Anterior cingulate cortex (tissue), 58 donors: Measurements from ENCODE around the gene SCEL.
"Not testable (repeated sequence)": the region's sequence is repeated elsewhere in the genome, so short reads cannot be mapped to it uniquely, and the experiment has no call there.

Source experiments
- DNase-seq, 58 donors: peaks; one replicate each; lab custom pipeline; 2025; lab: John Stamatoyannopoulos, UW

The SCEL gene, protein sequence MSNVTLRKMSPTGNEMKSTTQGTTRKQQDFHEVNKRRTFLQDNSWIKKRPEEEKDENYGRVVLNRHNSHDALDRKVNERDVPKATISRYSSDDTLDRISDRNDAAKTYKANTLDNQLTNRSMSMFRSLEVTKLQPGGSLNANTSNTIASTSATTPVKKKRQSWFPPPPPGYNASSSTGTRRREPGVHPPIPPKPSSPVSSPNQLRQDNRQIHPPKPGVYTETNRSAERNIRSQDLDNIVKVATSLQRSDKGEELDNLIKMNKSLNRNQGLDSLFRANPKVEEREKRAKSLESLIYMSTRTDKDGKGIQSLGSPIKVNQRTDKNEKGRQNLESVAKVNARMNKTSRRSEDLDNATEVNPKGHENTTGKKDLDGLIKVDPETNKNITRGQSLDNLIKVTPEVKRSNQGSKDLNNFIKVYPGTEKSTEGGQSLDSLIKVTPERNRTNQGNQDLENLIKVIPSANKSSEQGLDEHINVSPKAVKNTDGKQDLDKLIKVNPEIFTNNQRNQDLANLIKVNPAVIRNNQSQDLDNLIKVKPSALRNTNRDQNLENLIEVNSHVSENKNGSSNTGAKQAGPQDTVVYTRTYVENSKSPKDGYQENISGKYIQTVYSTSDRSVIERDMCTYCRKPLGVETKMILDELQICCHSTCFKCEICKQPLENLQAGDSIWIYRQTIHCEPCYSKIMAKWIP

DNA sequence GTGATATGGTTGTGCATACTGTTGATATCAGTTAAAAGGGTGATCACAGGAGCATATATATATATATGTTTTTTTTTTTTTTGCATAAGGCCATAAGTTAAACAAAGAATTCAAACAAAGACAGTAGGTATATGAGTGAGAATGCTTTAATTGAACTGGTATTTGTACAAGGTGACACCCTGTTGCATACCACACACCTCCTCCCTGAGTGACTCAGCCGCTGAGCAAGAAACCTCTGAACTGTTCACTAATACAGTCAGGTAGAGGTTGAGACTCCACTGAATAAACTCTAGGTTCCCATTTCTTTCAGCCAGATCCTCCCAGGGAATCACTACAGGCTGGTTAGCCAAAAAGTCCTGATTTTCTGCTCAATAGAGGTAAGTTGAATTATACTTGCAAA is at the start of gene SCEL:
Gene SCEL (plus strand): TSS at position 259 of the 400 bp plus-strand sequence. CDS start 20,170 bp downstream, outside the sequence.
- no peak for DNase-seq

DNA sequence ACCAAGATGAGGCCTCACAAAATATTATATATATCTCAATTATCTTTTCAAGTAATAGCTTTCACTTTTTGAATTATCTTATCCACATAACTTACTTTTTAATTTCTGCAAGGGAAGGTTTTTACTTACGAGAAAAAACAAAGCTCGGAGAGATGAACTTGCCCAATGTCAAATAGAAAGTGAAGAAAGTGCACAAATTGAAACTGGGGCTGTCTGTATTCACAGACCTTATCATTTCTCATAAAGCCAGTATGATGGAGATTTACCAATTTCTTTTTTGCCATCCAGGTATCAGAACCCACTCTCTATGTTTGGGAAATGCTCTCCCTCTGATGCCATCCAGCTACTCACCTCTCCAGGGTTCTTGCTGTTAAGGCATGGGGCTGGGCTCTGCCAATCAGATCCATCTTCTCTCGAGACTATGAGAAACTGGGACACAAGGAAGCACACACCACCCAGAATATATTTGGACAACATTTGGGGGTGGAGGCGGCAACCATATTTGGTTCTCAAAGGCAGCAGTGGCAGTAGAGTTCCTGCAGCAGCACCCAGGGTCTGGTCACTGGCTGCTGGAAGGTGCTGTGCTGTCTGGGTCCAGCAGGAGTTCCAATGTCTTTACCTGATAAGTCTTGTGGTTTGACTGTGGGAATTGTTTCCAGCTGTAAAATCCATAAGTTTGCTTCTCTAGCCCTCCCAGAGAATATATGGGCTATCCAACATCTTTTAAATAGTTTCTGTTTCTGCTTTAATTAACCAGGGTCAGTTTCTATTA is 45.8 kb upstream of the SCEL start:
- DNase-seq: no peak

DNA sequence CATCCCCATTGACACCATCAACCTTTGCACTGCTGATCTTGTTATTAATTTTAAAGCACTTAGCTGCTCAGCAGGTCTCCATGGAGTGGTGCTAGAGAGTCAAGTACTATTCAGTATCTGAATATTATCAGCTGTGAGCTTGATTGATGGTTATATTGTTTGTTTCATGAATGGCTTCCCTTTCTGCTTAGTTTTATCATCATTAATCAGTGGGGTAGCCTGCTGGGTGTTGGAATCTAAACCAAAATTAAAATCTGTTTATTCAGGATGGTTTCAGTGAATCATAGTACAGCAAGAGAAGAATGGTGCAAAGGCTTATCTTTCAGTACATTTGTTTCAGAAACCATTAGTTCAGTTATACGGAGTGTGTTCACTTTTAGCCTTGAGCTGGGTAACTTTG is 42.5 kb upstream of the SCEL start:
- peak in 5 of 58 donors; percentile 4 to 38 (median 6) for DNase-seq

DNA sequence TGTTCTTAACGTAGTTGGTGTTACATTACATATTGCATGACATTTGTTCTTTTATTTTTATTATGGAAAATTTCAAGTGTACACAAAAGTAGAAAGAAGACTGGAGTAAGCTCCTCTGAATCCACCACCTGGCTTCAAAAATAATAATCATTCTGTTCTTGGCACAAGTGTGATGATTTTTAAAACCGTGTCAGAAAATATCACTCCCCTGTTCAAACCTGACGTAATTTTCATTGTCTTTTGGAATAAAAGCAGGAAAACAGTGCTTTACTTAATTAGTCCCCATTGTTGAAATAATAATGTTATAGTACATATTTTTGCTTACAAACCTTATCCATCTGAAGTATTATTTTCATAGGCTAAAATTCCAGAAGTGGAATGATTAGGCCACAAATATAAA is 41.3 kb upstream of the SCEL start:
- no peak for DNase-seq

DNA sequence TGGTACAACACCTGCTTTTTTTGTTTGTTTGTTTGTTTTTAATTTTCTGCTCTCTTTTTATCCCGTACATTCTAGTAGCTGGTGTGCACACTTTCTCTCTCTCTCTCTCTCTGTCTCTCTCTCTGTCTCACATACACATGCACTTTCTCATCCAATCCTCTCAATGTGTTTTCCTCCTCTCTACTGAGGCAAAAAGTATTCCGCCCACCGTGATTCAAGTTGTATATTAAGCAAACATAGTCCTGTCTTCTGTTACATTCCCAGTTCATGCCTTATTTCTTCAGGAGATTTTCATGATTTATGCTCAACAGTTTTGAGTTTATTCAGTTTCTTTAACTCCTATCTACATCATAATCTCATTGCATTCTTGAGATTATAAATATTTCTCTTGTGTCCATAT is 38.2 kb upstream of the SCEL start:
- no peak for DNase-seq

DNA sequence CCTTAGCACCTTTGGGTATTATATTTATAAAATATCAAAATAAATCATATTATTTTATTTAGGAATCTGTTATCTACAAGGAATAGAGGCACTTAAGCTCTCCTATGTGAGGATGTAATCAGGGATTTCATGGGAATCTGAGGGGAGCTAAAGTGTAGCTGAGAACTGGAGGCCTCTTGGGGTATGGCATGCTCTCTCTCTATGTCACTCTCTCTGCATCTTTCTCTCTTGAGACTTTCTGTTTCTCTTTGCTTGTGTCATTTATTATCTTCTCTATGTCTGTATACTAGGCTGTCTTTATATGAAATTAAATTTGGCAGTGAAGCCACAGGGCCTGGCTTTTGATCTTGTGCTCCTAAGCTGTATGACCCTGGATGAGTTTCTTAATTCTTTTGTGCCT is 37.7 kb upstream of the SCEL start:
- DNase-seq: no peak

DNA sequence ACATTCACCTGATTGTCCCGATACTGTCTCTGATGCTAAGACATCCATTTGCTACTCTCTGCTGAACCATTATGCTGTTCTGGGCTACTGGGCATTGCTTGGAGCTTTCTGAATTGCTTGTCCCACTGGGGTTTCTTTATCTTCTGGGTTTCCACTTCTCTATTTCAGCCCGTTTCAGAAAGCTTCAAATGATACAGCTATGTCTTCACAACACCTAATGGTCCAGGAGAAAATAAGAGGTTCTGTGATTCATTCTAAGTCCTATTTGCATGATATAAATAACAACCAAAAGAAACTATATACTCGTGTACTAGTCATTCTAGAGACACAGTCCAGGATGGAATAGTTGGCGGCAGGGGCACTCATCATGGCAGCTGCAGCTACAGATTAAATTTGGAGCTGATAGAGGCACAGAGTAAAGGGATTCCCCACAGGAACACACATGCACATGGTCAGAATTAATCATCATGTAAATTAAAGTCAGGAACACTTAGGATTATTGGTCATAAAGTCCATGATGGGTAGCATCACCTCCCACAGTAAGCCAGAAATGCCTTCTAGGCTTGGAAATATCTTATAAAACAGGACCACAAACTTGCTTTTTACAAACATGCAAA is 33.3 kb upstream of the SCEL start:
- DNase-seq: no peak

DNA sequence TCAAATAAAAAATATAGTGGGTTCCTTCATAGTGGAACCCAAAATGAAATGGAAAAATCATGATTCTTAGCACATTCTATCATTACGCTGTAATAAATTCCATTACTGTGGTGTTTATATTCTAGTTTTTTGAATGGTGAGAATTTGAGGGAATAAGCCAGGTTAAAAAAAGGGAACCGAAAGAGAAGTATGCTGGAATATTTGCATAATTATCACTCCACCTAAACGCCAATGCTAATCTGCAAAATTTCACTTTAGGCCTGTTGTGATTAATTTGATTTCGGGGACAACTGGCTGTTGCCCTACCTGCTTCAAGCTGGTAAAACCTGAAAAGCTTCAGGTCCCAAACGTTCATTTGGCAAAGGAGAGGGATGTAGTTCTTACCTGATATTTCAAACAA is 32.1 kb upstream of the SCEL start:
- DNase-seq: no peak

DNA sequence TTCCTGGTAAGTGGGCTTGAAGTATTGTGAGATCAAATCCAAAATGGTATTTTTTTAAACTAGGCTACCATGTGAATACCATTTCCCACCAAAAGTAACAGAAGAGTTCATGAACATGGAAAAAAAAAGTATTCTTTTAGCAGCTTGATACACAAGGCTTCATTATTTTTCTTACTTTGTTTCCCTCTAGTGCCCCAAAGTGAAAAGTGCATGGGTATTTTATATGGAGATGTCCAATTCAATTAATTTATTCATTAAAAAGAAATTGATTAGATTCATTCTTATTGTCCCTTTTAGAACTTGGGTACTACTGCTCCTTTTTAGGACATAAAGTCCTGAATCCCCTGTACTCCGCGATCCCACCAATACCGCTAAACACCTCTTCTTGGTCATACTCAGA is 28.6 kb upstream of the SCEL start:
- DNase-seq: no peak

DNA sequence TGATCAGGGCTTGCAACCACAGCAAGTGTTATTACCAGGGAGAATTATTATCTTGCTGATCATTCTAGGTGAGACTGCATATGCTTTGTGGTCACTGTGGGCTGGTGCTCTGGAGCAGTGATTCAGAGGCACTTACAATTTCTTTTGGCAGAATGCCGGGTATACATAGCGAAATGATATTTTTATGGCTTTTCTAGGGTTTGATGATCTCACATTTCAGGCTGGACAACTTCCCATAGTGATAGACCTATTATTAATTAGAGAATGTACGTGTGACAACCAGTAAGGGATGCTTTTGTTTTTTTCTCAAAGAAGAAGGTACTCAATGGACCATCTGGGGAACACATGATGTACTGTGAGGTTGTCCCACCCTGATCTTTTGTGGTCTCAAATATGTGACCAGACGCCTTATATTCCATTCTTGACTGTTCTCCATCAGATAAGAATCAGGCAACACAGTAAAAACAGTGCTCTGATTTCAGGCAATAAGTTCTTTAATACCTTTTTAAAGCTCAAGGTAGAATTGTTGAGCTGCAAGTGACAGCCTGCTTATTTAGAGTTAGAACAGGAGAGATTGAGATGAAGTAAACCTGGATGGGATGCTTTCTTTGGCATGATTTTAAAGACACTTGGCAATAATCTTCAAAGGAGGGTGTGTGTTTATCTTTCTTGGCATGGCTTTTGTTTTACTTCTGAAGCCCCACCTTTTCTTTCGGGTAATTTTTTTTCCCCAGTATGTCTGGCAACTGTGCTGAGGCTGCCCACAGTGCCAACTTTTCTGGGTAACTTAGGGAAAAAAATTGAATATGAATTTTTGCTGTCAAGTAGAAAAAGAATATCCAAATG is 27.4 kb upstream of the SCEL start:
- no peak for DNase-seq

DNA sequence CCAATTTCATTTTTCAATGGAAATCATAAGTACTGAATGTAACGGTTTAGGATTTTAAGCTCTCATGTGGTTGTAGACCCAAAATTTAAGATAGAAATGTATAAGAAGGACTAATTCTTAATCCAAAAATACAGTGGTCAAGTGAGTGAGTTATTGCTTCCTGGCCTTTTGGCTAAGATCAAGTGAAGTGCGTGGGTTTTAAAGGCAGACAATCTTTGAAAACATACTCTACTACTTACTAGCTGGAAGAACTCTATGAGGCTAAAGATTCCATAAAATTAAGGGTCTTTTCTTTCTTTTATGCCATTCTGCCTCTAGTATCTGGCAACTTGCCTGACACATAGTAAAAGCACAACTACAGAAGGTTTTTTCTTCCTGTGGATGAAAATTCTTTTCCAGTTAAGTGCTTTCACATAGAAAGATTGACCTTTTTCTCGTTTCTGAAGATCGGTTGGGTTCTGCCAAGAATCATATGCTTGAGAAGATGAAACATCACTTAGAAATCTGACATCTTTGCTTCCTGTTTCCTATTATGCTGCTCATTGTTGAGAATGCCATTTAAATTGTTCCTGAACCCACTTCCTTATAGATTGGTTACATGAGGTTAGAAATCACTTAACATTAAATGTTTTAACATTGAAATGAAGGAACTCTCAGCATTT is 26.4 kb upstream of the SCEL start:
- DNase-seq: no peak

DNA sequence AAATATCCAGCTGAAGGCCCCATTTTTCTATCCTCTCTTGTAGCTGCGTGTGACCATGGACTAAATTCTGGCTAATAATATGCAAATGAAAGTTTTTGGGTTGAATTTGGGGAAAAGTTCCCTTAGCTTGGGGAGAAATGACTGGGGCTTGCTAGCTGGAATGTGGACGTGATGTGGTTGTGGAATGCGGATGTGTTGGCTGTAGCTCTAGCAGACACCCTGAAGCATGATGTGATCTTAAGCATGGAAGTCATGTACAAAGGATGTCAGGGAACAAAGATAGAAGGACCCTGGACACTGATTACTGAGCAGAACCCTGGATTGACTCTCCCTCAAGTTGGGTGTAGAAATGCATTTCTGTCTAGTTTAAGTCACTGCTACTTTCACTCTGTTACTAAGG is 25.4 kb upstream of the SCEL start:
- no peak for DNase-seq

DNA sequence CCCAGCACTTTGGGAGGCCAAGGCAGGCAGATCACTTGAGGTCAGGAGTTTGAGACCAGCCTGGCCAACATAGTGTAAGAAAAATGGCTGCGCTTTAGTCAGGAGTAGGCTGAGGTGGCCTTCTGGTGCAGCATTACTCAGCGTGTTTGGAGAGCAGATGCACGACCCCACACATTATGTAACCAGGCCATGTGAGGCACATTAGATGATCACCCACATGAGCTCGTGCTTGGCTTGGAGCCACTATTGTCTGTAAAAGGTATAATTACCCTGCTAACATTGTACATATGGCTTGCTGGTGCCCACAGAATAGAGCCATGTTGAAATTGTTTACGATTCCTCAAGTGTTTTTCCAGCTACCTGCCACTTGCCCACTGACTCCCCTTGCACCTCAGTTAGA is 24.0 kb upstream of the SCEL start:
- DNase-seq: no peak

DNA sequence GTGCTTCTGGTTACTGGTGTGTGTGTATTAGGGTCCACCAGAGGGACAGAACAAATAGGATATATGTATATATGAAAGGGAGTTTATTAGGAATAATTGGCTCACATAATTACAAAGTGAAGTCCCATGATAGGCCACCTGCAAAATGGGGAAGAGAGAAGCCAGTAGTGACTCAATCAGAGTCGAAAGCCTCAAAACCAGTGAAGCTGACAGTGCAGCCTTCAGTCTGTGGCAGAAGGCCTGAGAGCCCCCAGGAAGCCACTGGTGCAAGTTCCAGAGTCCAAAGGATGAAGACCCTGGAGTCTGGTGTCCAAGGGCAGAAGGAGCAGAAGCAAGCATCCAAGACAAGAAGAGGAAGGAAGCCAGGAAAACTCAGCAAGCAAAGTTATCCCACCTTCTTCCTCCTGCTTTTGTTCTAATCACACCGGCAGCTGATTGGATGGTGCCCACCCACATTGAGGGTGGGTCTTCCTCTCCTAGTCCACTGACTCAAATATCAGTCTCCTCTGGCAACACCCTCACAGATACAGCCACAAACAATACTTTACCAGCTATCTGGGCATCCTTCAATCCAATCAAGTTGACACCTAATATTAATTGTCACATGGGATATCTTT is 21.7 kb upstream of the SCEL start:
- DNase-seq: no peak

DNA sequence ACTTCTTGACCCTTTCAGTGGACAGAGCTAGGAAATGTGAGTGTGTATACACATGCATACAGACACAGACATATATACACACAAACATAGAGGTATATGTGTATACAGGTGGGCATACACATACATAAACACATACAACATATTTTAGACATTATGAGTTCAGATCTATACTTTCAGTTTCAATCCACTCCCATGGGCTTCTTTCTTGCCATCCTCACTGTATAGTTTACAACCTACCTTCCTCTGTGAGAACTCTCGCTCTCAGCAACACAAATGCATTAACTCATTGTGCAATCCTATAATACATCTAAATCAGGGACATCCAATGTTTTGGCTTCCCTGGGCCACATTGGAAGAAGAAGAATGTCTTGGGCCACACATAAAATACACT is 21.2 kb upstream of the SCEL start:
- no peak for DNase-seq

DNA sequence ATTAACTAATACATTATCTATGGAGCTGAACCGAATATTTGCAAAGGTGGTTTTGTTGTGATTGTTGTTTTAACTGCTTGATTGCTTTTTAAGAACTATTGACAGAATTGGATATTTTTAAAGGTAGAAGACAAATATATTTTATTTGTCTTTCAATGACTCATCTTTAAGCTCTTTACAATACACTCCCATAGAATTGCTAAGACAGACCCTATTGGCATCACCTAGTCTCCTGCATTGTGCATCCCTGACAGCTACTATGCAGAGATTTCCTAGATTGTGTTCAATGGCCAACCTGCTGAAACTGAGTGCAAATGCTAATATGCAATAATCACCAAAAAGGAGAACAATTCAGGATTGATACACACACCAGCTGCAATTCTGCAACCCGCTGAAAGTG is 19.7 kb upstream of the SCEL start:
- no peak for DNase-seq

DNA sequence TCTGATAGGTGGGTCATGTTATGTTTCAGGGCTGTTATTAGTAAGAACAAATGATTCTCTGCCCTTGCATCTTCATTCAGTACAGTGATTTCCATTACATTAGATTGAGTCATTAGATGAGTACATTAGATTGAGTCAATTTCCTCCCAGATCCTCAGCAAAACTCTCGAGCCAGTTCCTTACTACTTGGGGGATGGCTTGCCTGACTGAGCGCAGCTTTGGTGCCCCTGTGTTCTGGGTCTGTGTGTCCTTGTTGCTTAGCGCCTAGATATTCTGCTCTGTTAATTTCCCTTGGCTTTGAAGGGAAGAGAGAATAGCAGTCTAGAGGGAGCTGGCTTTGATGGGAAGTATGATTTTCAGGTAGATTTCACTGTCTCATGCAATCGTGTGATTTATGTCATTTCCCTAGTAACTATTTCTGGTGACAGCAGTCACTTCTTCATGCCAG is 19.1 kb upstream of the SCEL start:
- no peak for DNase-seq

DNA sequence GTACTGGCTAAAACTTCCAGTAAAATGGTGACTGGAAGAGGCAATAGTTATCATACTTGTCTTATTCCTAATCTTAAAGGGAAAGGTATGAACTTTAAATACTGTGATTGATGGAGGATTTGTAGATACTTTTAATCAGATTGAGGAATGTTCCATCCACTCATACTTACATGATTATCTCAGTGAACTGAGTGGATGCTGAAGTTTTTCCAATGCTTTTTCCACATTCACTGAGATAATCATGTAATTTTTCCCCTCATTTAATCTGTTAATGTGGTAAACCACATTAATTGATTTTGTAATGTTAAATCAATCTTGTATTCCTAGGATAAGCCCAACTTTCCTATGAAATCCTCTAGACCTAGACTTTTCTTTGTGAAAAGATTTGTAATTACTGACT is 17.2 kb upstream of the SCEL start:
- DNase-seq: no peak

DNA sequence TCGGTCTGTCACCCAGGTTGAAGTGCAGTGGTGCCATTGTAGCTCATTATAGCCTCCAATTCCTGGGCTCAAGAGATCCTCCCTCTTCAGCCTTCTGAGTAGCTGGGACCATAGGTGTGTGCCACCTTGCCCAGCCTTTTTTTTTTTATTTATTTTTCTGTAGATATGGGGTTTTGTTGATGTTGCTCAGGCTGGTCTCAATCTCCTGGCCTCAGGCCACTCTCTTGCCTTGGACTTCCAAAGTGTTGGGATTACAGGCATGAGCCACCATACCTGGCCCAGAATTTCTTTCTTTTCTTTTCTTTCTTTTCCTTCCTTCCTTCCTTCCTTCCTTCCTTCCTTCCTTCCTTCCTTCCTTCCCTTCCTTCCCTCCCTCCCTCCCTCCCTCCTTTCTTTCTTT is 16.1 kb upstream of the SCEL start:
- DNase-seq: not testable (repeated sequence)
